Panc1 (cell line): Measurements from ENCODE around the gene ZIC4. TPM values are rescaled to one million over a fixed set of nuclear protein-coding genes. Genes with fewer than 3 reads are reported as not detected.

ENCODE experiments used
- ATAC-seq: fragments of 200-7000 bp; cut with Tn5 transposase; 2 replicates; pipeline ENCODE4 v1.9.1; 2020; ENCODE audit warnings: mild to moderate bottlenecking, moderate library complexity
- BruUV-seq: library from RNA; stranded (reverse); fragments of 400-500 nt; replicated peaks from 2 replicates; lab custom pipeline; 2021; lab: Mats Ljungman, UMichigan
- CTCF ChIA-PET: fragments of 300-600 bp; sonication (Branson Sonifier 250); formaldehyde crosslinking; loops from one replicate; lab custom pipeline; 2022; ENCODE audit warnings: antibody characterized with exemption; lab: Charles Lee
- POLR2A ChIA-PET: fragments of 300-600 bp; sonication (Branson Sonifier 250); formaldehyde crosslinking; loops from one replicate; lab custom pipeline; 2022; ENCODE audit warnings: antibody characterized with exemption; lab: Charles Lee
- DNase-seq: peaks from one replicate; pipeline ENCODE4 v3.0.0-alpha.2; 2010; ENCODE audit warnings: low read depth, low spot score
- H3K27ac ChIP-seq: 2 replicates; pipeline ENCODE4 v1.5.1; 2011; ENCODE audit warnings: mild to moderate bottlenecking, low read length, inconsistent platforms
- H3K27me3 ChIP-seq: fragments of 200-500 bp; sonication (Bioruptor generic); 2 replicates; pipeline ENCODE4 v1.6.0; 2014; ENCODE audit warnings: low read length, inconsistent platforms; ENCODE audit not compliant: control insufficient read depth, insufficient read depth
- H3K36me3 ChIP-seq: fragments of 200-500 bp; sonication (Bioruptor generic); 2 replicates; pipeline ENCODE4 v1.5.1; 2014; ENCODE audit warnings: inconsistent platforms, mild to moderate bottlenecking, low read length, moderate library complexity; ENCODE audit not compliant: control insufficient read depth, insufficient read depth
- H3K4me1 ChIP-seq: 2 replicates; pipeline ENCODE4 v1.5.1; 2011; ENCODE audit warnings: inconsistent platforms, mild to moderate bottlenecking, low read length, moderate library complexity; ENCODE audit not compliant: control insufficient read depth, insufficient read depth
- H3K4me3 ChIP-seq, 2 experiments: 2 replicates each; pipeline ENCODE4 v1.5.1; 2011 to 2012; ENCODE audit warnings: low read depth in 2 of 2, low read length in 2 of 2, mild to moderate bottlenecking in 2 of 2, inconsistent platforms in 1 of 2, moderate library complexity in 1 of 2
- H3K9me3 ChIP-seq: fragments of 200-500 bp; sonication (Bioruptor generic); 2 replicates; pipeline ENCODE4 v1.5.1; 2014; ENCODE audit warnings: low read depth, mild to moderate bottlenecking, inconsistent platforms, low read length, moderate library complexity; ENCODE audit not compliant: control insufficient read depth, insufficient read depth
- CTCF ChIP-seq: fragments of 450-650 bp; IDR thresholded peaks from 2 replicates; pipeline ENCODE4 v1.5.1; 2017; ENCODE audit warnings: mild to moderate bottlenecking
- POLR2AphosphoS5 ChIP-seq: IDR thresholded peaks from 2 replicates; pipeline ENCODE4 v1.6.1; 2012; ENCODE audit warnings: mild to moderate bottlenecking, low read depth, low read length, moderate library complexity
- REST ChIP-seq, 2 experiments: IDR thresholded peaks; 2 replicates each; pipeline ENCODE4 v1.6.1; 2011 to 2012; ENCODE audit warnings: low read depth in 2 of 2, control low read depth in 1 of 2, low read length in 1 of 2, mild to moderate bottlenecking in 1 of 2, moderate library complexity in 1 of 2; ENCODE audit not compliant: insufficient read depth in 1 of 2
- SIN3A ChIP-seq: IDR thresholded peaks from 2 replicates; pipeline ENCODE4 v1.6.1; 2012; ENCODE audit warnings: low read depth, mild to moderate bottlenecking, low read length, moderate library complexity, borderline replicate concordance; ENCODE audit not compliant: insufficient read depth
- TCF7L2 ChIP-seq: IDR thresholded peaks from 2 replicates; pipeline ENCODE4 v1.6.1; 2011; ENCODE audit warnings: mild to moderate bottlenecking, low read depth, low read length, inconsistent platforms
- in situ Hi-C: cut with HindIII; loops from 2 replicates; pipeline ENCODE4 v1.10.0; 2016; ENCODE audit warnings: low sequenced_read_pairs, low pct_unique_long_range_greater_than_20kb
- intact Hi-C: fragments of 100-400 bp; cut with micrococcal nuclease; formaldehyde crosslinking; loops from one replicate; pipeline ENCODE4 v1.10.0; 2022; ENCODE audit not compliant: unreplicated experiment
- total RNA-seq: library from RNA; stranded (reverse); gene quantifications from one replicate; pipeline ENCODE4 v1.2.1, GENCODE V29; 2021; ENCODE audit not compliant: unreplicated experiment

The ZIC4 gene
- total RNA-seq, 1 experiment from 2014 or later = not detected

- ChIA-PET CTCF (no interaction called here), POLR2A (no interaction called here)
- no peak for TF ChIP-seq POLR2AphosphoS5
- TF ChIP-seq CTCF = no peak
- no peak for TF ChIP-seq REST (IDR thresholded peaks at IDR 0.05; ENCODE audit: insufficient read depth in 1 of 2, low read depth in 2 of 2, low read length in 1 of 2)
- TF ChIP-seq SIN3A = no peak
- TF ChIP-seq TCF7L2 = no peak
- Histone ChIP-seq H3K27ac (no peak overlapping the region), H3K4me1 (no peaks in the 10 kb centered on the region), H3K27me3 (no peaks in the 10 kb centered on the region; the same call in none of the 2 replicates), H3K4me3 (no peak overlapping the region), H3K36me3 (no peaks in the 10 kb centered on the region), H3K9me3 (no peaks in the 10 kb centered on the region)
- BruUV-seq = no TSS peak
- in situ Hi-C loops (no loop called here), intact Hi-C loops (no loop called here)
- ATAC-seq (no peak), DNase-seq (no peak)
Observed at GRCh38 chr3:147405231-147406027, 914 bp downstream of the ZIC4 start.

- POLR2A ChIA-PET = no interaction called here
Observed at GRCh38 chr3:147404800-147405230, 1.5 kb downstream of the ZIC4 start.

More at GRCh38 chr3:147404800-147405230, 1.5 kb downstream of the ZIC4 start:
- no peak overlapping the region for H3K27ac ChIP-seq
- ATAC-seq (no peak), DNase-seq (no peak)
- H3K27me3 ChIP-seq = no peaks in the 10 kb centered on the region; the same call in none of the 2 replicates
- no peaks in the 10 kb centered on the region for H3K36me3 ChIP-seq
- no peak for TF ChIP-seq POLR2AphosphoS5
- TF ChIP-seq REST (IDR thresholded peaks at IDR 0.05; ENCODE audit: insufficient read depth in 1 of 2, low read depth in 2 of 2, low read length in 1 of 2) = no peak
- no peak for TF ChIP-seq SIN3A
- no peak for TF ChIP-seq CTCF
- no peaks in the 10 kb centered on the region for H3K9me3 ChIP-seq
- CTCF ChIA-PET = no interaction called here
- no peaks in the 10 kb centered on the region for H3K4me1 ChIP-seq
- BruUV-seq = no TSS peak
- in situ Hi-C loops (no loop called here), intact Hi-C loops (no loop called here)
- H3K4me3 ChIP-seq = no peak overlapping the region
